HL-60/S4 treated with retinoic acid at 250 ng/mL for 4 days and 3 days (cell line): Measurements from ENCODE around the gene DYNC2LI1.
"Not testable (repeated sequence)": the region's sequence is repeated elsewhere in the genome, so short reads cannot be mapped to it uniquely, and the experiment has no call there.

ENCODE experiments used
- in situ Hi-C: fragments of 300-500 bp; cut with MboI; formaldehyde crosslinking; loops from 2 replicates; pipeline ENCODE4 v1.7.0; 2022; ENCODE audit warnings: low sequenced_read_pairs

Gene DYNC2LI1

DNA sequence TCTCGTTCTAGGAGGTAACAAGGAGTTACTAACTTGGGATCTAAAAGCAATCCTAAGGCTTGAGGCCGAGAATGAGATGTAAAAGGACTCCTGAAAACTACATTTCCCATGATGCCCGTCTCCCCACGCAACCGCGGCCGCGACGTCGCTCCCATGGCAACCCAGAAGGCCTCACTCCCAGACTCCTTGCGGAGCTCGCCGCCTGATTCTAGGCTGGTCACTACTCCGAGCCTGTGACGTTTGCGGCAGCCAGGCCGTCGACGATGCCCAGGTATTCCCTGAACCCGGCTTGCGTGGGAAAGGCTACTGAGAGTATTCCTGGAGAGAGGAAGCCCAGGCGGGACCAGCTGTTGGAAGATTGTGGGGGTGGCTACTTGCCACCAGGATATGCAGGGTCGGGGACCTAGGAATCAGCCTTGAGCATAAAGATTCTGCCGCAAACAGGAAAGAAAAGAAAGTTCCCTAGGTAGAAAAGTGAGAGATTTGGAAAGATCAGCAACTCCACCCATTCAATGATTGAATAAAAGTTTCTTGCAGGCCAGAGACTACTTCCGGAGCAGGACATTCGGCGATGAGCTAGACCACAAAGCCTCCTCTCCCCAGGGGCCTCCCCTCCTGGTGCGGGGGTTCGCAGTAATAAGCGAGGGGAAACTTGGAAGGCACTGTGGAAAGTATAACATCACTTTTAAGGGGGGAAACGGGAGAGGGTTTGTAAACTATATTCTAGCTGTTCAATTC is at the start of gene DYNC2LI1:
Gene DYNC2LI1 (plus strand): TSS at position 164 of the 738 bp plus-strand sequence. CDS start 100 bp downstream, at position 264.
- in situ Hi-C loops: no loop called here

DNA sequence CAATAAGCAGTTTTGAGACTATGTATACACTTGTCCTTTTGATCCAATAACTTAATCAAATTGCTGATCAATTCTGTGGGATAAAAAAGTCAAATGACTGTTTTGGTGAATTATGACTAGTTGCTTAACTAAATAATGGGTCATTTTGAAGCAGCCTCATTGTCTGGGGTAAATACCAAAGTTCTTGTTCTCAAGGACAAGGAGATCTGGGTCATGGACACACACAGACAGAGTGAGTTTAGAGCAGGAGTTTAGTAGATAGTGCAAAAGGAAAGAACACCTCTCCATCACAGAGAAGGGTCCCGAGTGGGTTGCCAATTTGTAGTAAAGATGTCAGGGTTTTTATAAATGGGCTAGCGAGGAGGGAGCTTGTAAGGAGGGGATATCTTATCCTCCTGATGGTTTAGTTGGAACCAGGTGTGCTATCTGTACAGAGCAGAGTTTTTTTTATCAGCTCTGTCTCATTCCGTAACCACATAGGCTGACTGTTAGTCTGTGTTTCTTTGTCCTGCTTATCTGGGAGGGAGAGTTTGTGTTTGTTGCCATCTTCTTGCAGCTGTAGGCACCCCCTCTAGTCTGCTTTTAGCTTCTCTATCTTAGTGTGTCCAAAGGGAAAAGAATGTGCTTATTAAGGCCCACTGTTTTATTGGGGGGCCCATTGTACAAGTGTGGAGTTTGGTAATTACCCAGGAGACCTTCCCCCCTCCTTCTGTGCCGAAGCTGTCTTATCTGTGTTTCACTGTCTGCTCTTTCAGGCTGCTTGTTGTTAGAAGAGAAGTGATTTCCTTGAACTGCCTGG is 48.9 kb upstream of the DYNC2LI1 start:
- in situ Hi-C loops: no loop called here

DNA sequence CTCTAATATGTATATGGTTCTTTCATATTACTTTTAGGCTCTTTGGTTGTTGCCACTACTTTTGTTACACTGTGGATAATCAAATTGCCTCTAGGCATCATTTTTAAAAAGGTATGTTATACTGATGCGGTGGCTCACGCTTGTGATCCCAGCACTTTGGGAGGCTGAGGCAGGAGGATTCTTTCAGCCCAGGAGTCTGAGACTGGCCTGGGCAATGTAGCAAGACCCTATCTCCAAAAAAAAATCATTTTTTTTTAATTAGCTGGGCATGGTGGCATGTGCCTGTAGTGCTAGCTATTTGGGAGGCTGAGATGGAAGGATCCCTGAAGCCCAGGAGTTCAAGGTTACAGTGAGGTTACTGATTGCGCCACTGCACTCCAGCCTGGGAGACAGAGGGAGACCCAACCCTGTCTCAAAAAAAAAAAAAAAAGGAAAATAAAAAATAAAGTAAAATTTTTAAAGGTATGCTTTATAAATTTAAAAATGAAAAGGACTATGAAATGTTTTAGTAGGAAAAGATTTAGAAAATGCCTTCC is 48.1 kb upstream of the DYNC2LI1 start:
- in situ Hi-C loops: no loop called here

DNA sequence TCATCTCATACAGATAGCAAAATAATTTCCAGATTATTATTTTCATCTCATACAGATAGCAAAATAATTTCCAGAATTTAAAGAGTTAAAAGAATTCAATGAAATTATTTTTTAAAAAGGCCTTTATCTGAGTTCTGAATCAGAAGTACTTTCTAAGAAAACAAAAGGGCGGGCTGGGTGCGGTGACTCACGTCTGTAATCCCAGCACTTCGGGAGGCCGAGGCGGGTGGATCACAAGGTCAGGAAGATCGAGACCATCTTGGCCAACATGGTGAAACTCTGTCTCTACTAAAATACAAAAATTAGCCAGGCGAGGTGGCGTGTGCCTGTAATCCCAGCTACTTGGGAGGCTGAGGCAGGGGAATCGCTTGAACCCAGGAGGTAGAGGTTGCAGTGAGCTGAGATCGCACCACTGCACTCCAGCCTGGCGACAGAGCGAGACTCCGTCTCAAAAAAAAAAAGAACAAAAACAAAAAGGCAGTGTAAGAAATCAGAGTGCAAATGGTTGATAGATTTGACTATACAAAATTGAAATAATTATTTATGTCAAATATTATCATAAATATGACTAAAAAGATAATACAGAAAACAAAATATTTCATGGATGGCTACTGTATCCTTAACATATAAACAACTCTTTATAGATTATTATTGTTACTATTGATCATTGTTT is 46.7 kb upstream of the DYNC2LI1 start:
- in situ Hi-C loops: not testable (repeated sequence)

DNA sequence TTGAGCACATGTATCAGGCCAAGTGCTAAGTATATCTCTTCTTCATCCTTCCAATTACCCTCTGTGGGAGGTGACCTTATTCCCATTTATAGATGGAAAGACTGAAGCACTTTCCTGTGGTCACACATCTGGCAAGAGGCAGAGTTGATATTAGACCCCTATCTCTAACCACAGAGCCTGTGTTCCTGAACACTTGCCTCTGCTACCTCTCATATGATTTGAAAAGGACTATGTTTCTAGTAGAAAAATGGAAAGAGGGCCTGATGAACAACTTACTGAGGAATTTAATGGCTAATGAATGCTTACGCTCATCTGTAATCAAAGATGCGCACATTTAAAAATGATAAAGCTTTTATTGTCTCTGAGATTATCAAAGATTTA is 46.2 kb upstream of the DYNC2LI1 start:
- in situ Hi-C loops: no loop called here

DNA sequence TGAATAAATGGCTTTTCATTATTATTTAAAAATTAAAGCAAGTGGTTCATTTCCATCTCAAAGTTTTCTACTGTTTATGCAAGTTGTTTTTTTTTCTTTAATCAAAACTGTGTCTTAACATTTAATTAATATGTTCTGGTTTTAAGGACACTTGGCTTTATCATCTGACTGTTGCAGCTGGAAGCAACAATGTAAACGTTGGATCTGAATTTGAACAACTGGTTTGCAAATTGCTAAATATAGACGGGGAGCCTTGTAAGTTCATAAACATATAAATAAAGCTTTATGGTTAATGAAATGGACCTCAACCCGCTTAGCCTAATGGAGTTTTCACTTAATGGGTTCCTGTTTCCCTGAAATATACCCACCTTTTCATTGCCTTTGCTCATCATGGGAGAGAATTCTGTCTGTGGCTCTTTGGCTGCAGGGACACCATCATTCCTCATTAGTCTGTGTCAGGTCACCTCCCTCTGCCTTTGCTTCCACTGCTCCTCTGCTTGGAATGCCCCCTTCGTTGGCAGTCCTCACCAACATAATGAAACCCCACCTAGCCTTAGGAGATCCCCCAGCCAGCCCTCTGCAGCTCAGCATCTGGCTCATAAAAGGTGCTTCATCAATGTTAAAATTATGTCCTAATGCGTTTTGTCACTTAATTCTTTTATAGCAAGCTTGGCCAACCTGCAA is 44.2 kb upstream of the DYNC2LI1 start:
- in situ Hi-C loops: no loop called here

DNA sequence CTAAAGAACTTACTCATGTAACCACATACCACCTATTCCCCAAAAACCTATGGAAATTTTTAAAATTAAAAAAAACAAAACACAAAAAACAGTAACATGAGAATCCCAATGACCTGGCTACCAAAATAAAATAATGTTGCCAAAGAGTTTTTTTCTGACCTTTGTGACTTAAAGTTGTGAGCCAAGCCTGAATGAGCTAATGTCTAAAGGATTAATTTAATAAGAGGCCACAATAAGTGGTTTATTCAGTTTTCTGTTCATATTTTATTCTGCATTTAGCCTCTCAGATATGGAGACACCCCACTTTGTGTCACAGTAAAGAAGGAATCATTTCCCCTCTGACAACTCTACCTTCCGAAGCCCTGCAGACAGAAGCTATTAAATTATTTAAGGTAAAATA is 42.6 kb upstream of the DYNC2LI1 start:
- in situ Hi-C loops: no loop called here

DNA sequence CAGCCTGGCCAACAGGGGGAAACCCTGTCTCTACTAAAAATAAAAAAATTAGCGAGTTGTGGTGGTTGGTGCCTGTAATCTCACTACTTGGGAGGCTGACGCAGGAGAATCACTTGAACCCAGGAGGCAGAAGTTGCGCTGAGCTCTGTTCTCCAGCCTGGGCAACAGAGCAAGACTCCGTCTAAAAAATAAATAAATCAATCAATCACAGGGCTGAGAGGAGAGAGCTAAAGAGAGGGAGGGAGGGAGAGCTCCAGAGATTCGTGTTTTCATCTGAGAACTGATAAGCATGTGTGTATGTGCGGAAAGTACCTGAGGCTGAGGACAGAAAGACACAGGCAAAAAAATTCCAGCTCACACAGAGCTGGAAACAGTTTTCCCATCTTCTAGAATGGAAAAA is 37.2 kb upstream of the DYNC2LI1 start:
- in situ Hi-C loops: no loop called here

DNA sequence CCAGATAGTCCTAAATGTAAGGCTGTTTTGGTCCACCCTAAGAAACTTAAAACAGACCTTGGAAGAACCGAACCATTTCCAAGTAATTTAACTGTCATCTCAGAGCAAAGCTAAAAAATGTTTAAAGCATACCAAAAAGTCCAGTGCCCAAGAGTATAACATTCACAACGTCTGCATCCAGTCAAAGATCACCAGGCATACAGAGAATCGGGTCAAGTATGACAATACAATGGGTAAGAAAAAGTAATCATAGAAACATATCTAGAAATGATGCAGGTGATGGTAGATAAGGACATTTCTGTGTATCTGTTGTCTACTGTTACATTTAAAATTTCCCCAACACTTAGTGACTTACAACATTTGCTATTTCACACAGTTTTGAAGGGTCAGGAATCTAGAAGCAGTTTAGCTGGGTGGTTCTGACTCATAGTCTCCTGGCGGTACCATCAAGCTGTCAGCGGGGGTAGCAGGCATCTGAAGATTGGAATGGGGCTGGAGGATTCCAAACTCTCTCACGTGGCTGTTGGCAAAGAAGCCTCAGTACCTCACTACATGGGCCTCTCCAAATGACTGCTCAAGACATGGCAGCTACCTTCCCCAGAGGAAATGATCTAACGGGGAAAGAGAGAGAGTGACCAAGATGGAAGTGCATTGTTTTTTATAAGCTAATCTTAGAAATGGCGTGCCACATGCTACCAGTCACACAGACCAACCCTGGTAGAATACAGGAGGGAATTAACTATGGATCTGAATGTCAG is 36.6 kb upstream of the DYNC2LI1 start:
- in situ Hi-C loops: no loop called here

DNA sequence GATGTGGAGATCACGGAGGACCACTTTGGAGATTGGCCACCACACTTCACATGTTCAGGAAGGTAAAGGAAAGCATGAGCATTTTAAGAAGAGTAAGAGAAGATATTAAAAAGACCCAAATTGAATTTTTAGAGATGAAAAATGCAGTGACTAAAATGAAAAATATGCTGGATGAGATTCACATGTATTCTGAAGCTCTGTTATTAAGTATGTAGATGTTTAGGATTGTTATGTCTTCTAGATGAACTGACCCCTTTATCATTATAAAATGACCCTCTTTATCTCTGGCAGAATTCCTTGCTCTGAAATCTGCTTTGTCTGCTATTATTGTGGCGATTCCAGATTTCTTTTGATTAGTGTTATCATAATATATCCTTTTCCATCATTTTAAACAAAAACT is 36.0 kb upstream of the DYNC2LI1 start:
- in situ Hi-C loops: no loop called here

DNA sequence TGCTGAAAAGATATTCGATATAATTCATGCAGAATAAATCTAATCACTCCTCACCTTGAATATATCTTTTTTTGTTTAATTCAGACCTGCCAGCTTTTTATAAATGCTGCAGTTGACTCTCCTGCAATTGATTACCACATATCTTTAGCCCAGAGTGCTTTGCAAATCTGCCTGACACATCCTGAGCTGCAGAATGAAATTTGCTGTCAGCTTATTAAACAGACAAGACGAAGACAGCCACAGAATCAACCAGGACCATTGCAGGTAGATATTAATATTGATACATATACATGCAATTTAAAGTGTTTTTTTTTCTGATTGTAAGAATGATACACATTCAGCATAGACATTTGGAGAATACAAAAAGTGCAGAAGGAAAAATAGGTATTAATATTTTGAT is 35.6 kb upstream of the DYNC2LI1 start:
- in situ Hi-C loops: no loop called here

DNA sequence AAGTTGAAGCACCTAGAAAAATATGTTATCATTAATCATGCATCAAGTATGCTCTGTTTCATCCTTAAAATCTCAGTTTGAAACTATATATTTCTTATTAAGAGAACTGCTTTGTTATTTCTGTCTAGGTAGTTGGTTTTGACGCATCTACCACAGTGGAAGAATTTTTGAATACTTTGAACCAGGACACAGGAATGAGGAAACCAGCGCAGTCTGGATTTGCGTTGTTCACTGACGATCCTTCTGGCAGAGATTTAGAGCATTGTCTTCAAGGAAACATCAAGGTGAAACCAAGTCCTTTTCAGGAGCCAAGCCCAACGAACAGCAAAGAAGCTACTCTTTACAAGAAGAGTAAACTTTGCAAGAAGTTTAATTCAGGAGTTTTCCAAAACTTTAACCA is 30.1 kb upstream of the DYNC2LI1 start:
- in situ Hi-C loops: no loop called here

DNA sequence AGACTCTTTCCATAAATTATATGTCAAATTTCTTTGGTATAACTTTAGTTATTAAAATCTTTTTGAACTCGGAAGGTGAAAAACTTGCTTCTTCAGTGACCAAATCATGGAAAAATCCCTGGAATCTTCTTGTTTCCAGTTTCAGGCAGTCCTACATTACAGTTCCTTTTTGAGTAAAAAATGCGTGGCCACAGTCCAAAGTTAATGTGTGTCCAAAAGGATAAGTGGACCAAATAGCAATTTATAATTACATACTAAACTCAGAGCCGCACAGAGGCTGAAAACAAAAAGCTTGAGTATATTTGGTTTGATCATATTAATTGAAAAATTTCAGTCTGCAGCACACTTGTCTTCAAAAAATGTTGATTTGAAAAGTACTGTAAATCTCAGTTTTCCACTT is 28.4 kb upstream of the DYNC2LI1 start:
- in situ Hi-C loops: no loop called here

DNA sequence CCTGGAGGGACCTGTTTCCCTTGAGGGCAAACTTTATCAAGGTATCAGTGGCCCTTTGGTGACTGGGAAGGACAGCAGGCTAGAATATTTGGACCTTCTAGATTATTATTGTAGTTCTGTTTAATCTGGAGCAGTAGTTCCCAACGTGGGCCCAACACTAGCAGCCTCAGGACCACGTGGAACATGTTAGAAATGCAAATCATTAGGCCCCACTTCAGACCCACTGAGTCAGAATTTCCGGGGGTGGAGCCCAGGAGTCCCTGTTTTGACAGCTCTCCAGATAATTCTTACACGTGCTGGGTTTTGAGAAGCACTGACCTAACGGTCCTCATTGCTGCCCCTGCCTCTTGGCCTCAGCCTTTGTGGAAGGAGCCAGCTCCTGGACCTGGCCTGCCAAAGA is 25.5 kb upstream of the DYNC2LI1 start:
- in situ Hi-C loops: no loop called here

DNA sequence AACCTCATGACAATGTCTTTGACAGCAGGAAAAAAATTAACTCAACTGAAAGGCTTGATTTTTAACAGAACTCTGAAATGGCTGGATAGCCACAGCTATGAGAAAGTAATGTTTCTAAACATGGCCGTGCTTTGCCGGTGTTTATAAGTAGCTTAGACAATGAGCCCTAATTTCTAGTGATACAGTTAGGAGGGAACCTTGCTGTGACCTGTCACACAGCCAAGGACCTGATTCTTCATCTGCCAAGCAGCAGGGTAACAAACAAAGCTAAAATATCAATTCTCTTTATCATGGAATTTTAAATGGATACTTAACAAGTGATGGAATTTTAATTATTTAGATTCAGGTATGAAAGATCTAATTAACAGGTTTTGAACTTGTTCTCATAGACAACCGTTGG is 24.3 kb upstream of the DYNC2LI1 start:
- in situ Hi-C loops: no loop called here

DNA sequence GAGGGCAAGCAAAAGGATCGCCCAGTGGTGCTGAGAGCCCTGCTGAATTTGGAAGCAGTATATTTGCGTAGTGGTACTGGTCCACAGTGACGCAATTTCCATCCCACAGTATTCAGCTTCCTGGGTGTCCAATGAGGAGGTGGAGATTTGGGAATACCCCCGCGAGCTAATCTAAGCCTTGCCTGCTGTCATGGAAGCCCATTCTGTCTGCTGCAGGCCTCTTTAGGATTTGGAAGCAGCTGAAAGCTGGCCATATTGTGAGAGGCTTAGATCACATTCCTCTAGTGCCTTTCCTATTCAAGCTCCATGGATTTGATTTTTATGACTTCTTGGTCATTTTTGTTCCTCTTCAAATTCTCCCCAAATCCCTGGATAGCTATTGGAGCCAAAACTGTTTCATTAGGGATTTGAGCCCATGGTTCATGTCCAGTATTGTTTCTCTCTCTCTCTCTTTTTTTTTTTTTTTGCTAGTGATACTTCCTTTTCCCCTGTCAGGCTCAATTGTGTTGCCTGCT is 22.3 kb upstream of the DYNC2LI1 start:
- in situ Hi-C loops: no loop called here

DNA sequence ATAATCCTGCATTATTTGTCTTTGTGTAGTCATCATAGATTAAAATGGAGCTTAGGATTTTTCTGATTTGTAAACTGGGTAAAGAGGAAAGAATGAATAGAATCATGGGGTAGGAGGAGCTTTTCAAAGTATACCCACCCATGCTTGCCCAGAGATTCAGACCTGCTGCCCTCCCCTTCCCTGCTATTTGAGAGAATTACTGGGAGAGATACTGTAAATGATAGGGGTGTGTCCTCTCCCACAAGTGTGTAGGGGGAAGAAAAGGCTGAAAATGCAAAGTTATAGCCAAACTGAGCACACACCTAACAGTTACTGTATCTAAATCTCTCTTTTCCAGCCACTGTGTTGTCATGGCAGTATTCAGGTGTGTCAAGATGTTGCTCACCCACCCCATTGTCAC is 21.5 kb upstream of the DYNC2LI1 start:
- in situ Hi-C loops: no loop called here

DNA sequence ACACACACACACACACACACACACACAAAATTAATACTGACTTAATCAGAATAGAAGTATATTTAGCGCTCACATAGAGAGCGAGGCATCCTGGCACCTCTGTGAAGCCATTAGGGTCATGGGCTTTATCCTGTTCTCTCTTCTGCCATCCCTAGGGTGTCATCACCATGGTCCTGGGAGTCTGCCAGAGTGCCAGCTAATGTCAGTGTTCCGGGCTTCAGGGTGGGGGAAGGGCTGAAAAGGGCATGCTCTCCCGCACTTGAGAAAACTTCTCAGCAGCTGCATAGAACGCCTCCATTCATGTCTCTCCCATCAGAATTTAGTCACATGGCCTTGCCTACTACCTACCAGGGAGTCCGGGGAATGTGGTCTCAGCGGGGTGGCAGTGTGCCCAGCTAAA is 19.7 kb upstream of the DYNC2LI1 start:
- in situ Hi-C loops: no loop called here

DNA sequence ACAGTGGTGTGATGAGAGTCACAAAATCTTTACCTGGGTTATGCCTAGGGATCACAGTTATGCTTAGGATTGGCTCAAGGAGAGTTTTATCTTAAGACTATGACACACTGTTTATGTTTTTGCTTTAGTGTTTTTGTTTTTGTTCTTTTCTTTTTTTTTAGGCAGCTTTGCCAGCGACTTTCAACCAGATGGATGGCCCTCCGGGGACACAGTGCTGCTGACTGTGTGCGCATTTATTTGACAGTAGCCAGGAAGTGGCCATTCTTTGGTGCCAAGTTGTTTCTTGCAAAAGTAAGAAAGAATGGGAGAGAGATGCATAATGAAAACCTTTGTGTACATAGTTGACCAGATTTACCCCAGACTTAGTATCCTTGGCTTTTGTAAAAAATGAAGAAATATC is 15.1 kb upstream of the DYNC2LI1 start:
- in situ Hi-C loops: no loop called here

DNA sequence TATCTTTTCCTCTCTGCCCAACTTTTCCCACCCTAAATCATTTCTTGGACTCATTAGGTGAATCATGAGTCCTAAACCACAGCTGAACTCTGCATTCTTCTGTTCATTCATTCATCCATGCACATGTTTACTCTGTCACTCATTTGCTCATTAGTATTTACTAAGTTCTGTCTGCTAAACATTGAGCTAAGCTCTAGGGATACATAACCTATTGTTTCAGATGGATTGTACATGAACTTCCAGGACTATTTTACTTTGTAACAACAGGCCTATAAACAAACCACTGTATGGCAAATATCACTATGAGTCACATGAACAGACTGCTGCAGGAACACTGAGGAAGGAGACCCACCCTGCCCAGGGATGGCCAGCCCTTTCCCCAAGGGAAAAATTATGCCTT is 14.6 kb upstream of the DYNC2LI1 start:
- in situ Hi-C loops: no loop called here
